ENCODE data around the gene RNU5D-1. TPM values are rescaled to one million over a fixed set of nuclear protein-coding genes. Genes with fewer than 3 reads are reported as not detected.
A peak's percentile ranks its signal among the peaks of the same experiment; 100 is the strongest.

Gene RNU5D-1
- total and polyA plus RNA-seq, 10 of the 15 experiments (the other 5 are each of a cell fraction or from before 2014, with no cell fraction given) = not detected

GRCh38 chr1:44721485-44722361 lies 9.2 kb downstream of the RNU5D-1 start (continued):
- peak; percentile 84 for TF ChIP-seq SKIL (IDR thresholded peaks at IDR 0.05; ENCODE audit: low read depth, poor library complexity, severe bottlenecking)
- TF ChIP-seq MYB (IDR thresholded peaks at IDR 0.05; ENCODE audit: borderline replicate concordance, low read depth, low read length) = peak; percentile 87
- TF ChIP-seq NR2C2 (IDR thresholded peaks at IDR 0.05; ENCODE audit: borderline replicate concordance, control insufficient read depth, insufficient read length, low read depth) = no peak
- peak; percentile 99 for TF ChIP-seq PRDM15 (CRISPR knock-in tag; IDR thresholded peaks at IDR 0.05)
- peak in 1 of 2 experiments; percentile 84; a peak in 2 of 4 replicates for TF ChIP-seq SRF (IDR thresholded peaks at IDR 0.05; ENCODE audit: low read depth in 2 of 2, low read length in 2 of 2)
- TF ChIP-seq CEBPZ (IDR thresholded peaks at IDR 0.05; ENCODE audit: low read depth, low read length) = peak; percentile 74; the same call in 1 of the 2 replicates
- TF ChIP-seq TBL1XR1 (IDR thresholded peaks at IDR 0.05; ENCODE audit: low read depth, low read length) = peak; percentile 93
- TF ChIP-seq TCF7 (IDR thresholded peaks at IDR 0.05; ENCODE audit: borderline replicate concordance) = peak; percentile 96
- peak; percentile 100 for TF ChIP-seq TARDBP (IDR thresholded peaks at IDR 0.05; ENCODE audit: borderline replicate concordance)
- TF ChIP-seq ZNF384 (IDR thresholded peaks at IDR 0.05; ENCODE audit: borderline replicate concordance, low read depth, low read length) = no peak; the same call in 1 of the 2 replicates
- TF ChIP-seq GABPA (IDR thresholded peaks at IDR 0.05; ENCODE audit: low read depth) = peak; percentile 68; the same call in 1 of the 2 replicates
- TF ChIP-seq RBBP5 (conservative IDR thresholded peaks at IDR 0.05) = no peak
- no peak for TF ChIP-seq ZNF274 (IDR thresholded peaks at IDR 0.05; ENCODE audit: insufficient read depth, insufficient read length)
- peak; percentile 28 for TF ChIP-seq E2F8 (IDR thresholded peaks at IDR 0.05; ENCODE audit: low read depth, partially characterized antibody)
- peak; percentile 97 for TF ChIP-seq PAX5 (IDR thresholded peaks at IDR 0.05; ENCODE audit: borderline replicate concordance, low read depth, low read length)
- TF ChIP-seq NFIC (IDR thresholded peaks at IDR 0.05; ENCODE audit: low read depth, low read length) = peak; percentile 99
